HG02943 (cell line): Measurements from ENCODE around the gene ZNF319.
A peak's percentile ranks its signal among the peaks of the same experiment; 100 is the strongest.

Source experiments
- ATAC-seq: cut with Tn5 transposase; IDR thresholded peaks from one replicate; pipeline ENCODE4 v1.9.1; 2021; ENCODE audit warnings: mild to moderate bottlenecking, low read depth, moderate library complexity; ENCODE audit not compliant: unreplicated experiment

Gene ZNF319

GRCh38 chr16:57999971-58000705 is at the start of gene ZNF319:
Gene ZNF319 (minus strand): TSS chr16:58000672. CDS start chr16:57998265, 2,407 bp downstream.
- ATAC-seq: peak; percentile 15

GRCh38 chr16:58049232-58050185 is 49.0 kb upstream of the ZNF319 start:
- ATAC-seq: no peak

GRCh38 chr16:58048494-58049231 is 48.2 kb upstream of the ZNF319 start:
- ATAC-seq: no peak

GRCh38 chr16:58047557-58048348 is 47.3 kb upstream of the ZNF319 start:
- no peak for ATAC-seq

- ATAC-seq: no peak
Observed at GRCh38 chr16:58046936-58047335, 46.5 kb upstream of the ZNF319 start.

GRCh38 chr16:58046054-58046881 is 45.8 kb upstream of the ZNF319 start:
- no peak for ATAC-seq

GRCh38 chr16:58045096-58045495 is 44.6 kb upstream of the ZNF319 start:
- ATAC-seq: no peak

- no peak for ATAC-seq
Observed at GRCh38 chr16:58044266-58045019, 44.0 kb upstream of the ZNF319 start.

GRCh38 chr16:58043571-58044155 is 43.2 kb upstream of the ZNF319 start:
- ATAC-seq: no peak

GRCh38 chr16:58042886-58043515 is 42.5 kb upstream of the ZNF319 start:
- no peak for ATAC-seq

- ATAC-seq: no peak
Observed at GRCh38 chr16:58042001-58042885, 41.8 kb upstream of the ZNF319 start.

- ATAC-seq: no peak
Observed at GRCh38 chr16:58041628-58041955, 41.1 kb upstream of the ZNF319 start.

GRCh38 chr16:58040945-58041627 is 40.6 kb upstream of the ZNF319 start:
- ATAC-seq: no peak

GRCh38 chr16:58040496-58040846 is 40.0 kb upstream of the ZNF319 start:
- no peak for ATAC-seq

GRCh38 chr16:58039829-58040495 is 39.5 kb upstream of the ZNF319 start:
- ATAC-seq: no peak

- ATAC-seq: no peak
Observed at GRCh38 chr16:58038219-58038641, 37.8 kb upstream of the ZNF319 start.
